Tibial artery (tissue), 4 donors: ENCODE measurements around the gene MYO7B.

ENCODE experiments used
- DNase-seq, 2 donors: peaks; one replicate each; pipeline ENCODE4 v3.0.0-alpha.2; 2019
- H3K27ac ChIP-seq, 2 donors: fragments of 200-600 bp; sonication (generic) in 1 of 2; 1 replicate in 1 of 2; 2 replicates in 1 of 2; pipeline ENCODE4 v1.5.1; 2018 to 2019; ENCODE audit warnings: mild to moderate bottlenecking in 1 of 2
- H3K27me3 ChIP-seq, 2 donors: fragments of 200-600 bp; sonication (generic) in 1 of 2; one replicate each; pipeline versions ENCODE4 v1.5.1 to v1.6.0; 2016 to 2019
- H3K36me3 ChIP-seq, 3 donors: fragments of 200-600 bp; sonication (generic) in 2 of 3; one replicate each; pipeline ENCODE4 v1.5.1; 2016 to 2019; ENCODE audit warnings: mild to moderate bottlenecking in 2 of 3
- H3K4me1 ChIP-seq, 4 donors: fragments of 200-600 bp; sonication (generic) in 2 of 4; 1 replicate in 3 of 4; 2 replicates in 1 of 4; pipeline ENCODE4 v1.5.1; 2016 to 2019
- H3K4me3 ChIP-seq, 2 donors: fragments of 200-600 bp; sonication (generic) in 1 of 2; 1 replicate in 1 of 2; 2 replicates in 1 of 2; pipeline ENCODE4 v1.5.1; 2018 to 2019; ENCODE audit warnings: mild to moderate bottlenecking in 2 of 2
- H3K9me3 ChIP-seq, 3 donors: fragments of 200-600 bp; sonication (generic) in 1 of 3; one replicate each; pipeline ENCODE4 v1.5.1; 2016 to 2019
- CTCF ChIP-seq, 2 experiments: fragments of 200-600 bp in 1 of 2; fragments of 450-650 bp in 1 of 2; IDR thresholded peaks; one replicate each; pipeline ENCODE4 v1.5.1; 2017 to 2019; ENCODE audit warnings: antibody characterized with exemption in 2 of 2, mild to moderate bottlenecking in 1 of 2, moderate library complexity in 1 of 2
- intact Hi-C: fragments of 100-400 bp; cut with DNase I; formaldehyde crosslinking; loops from one replicate; pipeline ENCODE4 v1.15.0; 2023; ENCODE audit warnings: low total_unique reads

MYO7B gene

DNA sequence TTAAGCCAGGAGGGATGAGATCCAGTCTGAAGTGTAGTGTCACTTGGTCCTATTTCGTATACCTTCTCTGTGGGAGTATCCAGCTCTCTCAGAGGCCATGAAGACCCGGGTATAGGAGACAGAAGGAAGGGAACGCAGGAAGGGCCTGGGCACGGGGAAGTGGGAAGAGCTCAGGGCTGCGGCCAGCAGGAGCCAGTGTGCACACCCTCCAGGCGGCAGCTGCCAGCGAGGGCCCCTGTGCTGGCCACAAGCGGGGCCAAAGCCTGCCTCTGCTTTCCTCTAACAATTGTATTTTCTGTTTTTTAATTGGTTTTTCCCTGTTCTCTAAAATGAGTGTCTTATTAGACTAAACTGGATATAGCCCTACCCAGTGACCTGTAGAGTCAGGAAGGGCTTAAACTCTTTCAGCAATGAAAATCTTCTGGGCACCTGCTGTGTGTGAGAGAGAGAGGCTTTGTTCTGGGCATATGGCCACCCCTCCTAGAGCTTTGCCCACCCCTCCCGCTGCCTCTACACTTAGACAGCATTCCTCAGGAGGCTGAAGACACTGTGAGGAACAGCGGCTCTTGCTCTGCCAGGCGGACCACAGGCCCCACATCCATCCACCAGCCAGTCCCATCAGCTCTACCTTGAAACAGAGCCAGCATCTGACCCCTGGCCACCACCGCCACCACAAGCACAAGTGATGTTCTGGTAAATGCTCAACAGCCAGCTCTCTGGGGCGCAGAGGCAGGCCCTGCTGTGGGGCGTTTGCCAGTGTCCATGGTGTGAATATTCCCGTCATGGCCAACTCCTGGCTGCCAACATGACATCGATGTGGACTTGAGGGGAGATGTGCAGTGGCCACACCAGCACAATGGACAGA lies 120.0 kb downstream of the MYO7B start:
- Histone ChIP-seq H3K27me3 (no peaks in the 10 kb centered on the region), H3K9me3 (no peaks in the 10 kb centered on the region), H3K27ac (peak overlapping the region; percentile 62 to 63), H3K4me3 (no peak overlapping the region), H3K36me3 (peaks cover 25 to 71% (median 65%) of the 10 kb centered on the region in 3 donors), H3K4me1 (peaks cover 0 to 91% (median 55%) of the 10 kb centered on the region in 4 donors)
- intact Hi-C loops = no loop called here
- TF ChIP-seq CTCF (IDR thresholded peaks at IDR 0.05) = no peak
- DNase-seq = peak in 1 of 2 donors; percentile 60

DNA sequence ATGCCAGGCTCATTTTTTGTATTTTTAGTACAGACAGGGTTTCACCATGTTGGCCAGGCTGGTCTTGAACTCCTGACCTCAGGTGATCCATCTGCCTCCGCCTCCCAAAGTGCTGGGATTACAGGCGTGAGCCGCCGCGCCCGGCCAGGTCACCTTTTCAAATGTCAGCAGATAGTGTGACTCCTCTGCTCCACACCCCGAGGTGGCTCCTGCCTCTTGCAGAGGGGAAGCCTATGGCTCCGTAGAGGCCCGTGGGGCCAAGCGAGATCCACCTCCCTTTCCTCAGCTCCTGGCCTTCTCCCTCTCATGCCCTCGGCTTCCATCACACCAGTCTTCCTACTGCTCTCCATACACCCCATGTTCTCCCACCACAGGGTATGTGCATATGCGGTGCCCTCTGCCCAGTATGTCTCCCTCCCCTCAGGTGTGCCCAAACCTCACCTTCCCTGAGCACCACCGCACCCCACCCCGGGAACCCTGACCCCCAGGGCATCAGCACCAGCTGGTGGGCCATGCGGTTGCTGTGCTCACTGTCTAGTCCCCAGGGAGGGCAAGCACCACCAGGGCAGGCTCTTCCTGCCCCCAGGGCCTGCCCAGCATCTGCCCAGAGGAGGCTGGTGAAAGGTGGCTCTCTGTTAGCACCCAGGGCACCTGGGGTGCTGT lies 121.2 kb downstream of the MYO7B start:
- Histone ChIP-seq H3K36me3 (peaks cover 25 to 67% (median 54%) of the 10 kb centered on the region in 3 donors), H3K27me3 (no peaks in the 10 kb centered on the region), H3K4me3 (no peak overlapping the region), H3K9me3 (no peaks in the 10 kb centered on the region), H3K27ac (peak overlapping the region; percentile 10 to 76), H3K4me1 (peaks cover 0 to 91% (median 60%) of the 10 kb centered on the region in 4 donors)
- no peak for TF ChIP-seq CTCF (IDR thresholded peaks at IDR 0.05)
- intact Hi-C loops = no loop called here
- DNase-seq = peak in 1 of 2 donors; percentile 58

DNA sequence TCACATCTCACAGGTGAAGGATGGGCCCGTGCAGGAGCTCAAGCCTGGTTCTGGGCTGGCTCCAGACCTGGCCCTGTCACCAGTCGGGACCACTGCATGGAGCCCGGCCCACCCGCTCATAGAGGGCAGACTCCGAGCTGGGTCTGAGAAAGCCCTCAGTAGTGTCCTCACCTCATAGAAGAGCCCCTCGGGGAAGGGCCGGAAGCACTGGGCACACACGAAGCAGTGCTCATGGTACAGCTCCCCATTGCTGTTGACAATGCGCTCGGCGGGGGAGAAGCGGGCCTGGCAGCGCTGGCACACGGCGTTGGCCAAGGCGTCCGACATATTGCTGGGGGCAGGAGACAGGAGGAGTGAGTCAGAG lies 121.7 kb downstream of the MYO7B start:
- intact Hi-C loops = no loop called here
- H3K9me3 ChIP-seq = no peaks in the 10 kb centered on the region
- peaks cover 25 to 62% (median 50%) of the 10 kb centered on the region in 3 donors for H3K36me3 ChIP-seq
- peak in 1 of 2 donors; percentile 63 for DNase-seq
- H3K27me3 ChIP-seq = no peaks in the 10 kb centered on the region
- H3K27ac ChIP-seq = peak overlapping the region; percentile 10 to 76
- no peak overlapping the region for H3K4me3 ChIP-seq
- TF ChIP-seq CTCF (IDR thresholded peaks at IDR 0.05) = no peak
- H3K4me1 ChIP-seq = peaks cover 0 to 91% (median 63%) of the 10 kb centered on the region in 4 donors

GRCh38 chr2:127658146-127658545 lies 122.7 kb downstream of the MYO7B start:
- intact Hi-C loops = no loop called here

More at GRCh38 chr2:127658146-127658545, 122.7 kb downstream of the MYO7B start:
- H3K4me1 ChIP-seq = peaks cover 0 to 91% (median 66%) of the 10 kb centered on the region in 4 donors
- peaks cover 25 to 53% (median 42%) of the 10 kb centered on the region in 3 donors for H3K36me3 ChIP-seq
- H3K27me3 ChIP-seq = no peaks in the 10 kb centered on the region
- no peak for TF ChIP-seq CTCF (IDR thresholded peaks at IDR 0.05)
- no peak for DNase-seq
- H3K4me3 ChIP-seq = no peak overlapping the region
- peak overlapping the region; percentile 76 for H3K27ac ChIP-seq
- H3K9me3 ChIP-seq = no peaks in the 10 kb centered on the region
